ENCODE results near the gene SHOX. TPM values are rescaled to one million over a fixed set of nuclear protein-coding genes. Genes with fewer than 3 reads are reported as not detected.

Gene SHOX
- total RNA-seq, 3 donors from 2014 or later (not counting 1 experiment from before 2014, with no cell fraction given) = not detected

GRCh38 chrX:679291-679979 is 48.8 kb downstream of the SHOX start:
- ATAC-seq (no peak), DNase-seq (no peak)
- Mint-ChIP-seq H3K4me1 (no peaks in the 10 kb centered on the region), H3K27me3 (ENCODE audit: low read depth in 2 of 2) (no peaks in the 10 kb centered on the region), H3K36me3 (no peaks in the 10 kb centered on the region), H3K4me3 (no peak overlapping the region), H3K27ac (no peak overlapping the region), H3K9me3 (peaks cover 9 to 11% of the 10 kb centered on the region in 2 donors)
- intact Hi-C loops (cut with micrococcal nuclease) = no loop called here
- TF ChIP-seq CTCF (IDR thresholded peaks at IDR 0.05) = no peak
- Histone ChIP-seq H3K9me3 (ENCODE audit: control insufficient read depth, insufficient read depth, low read length) (peaks cover 3% of the 10 kb centered on the region), H3K27me3 (ENCODE audit: control insufficient read depth, insufficient read depth, low read length) (no peaks in the 10 kb centered on the region), H3K36me3 (ENCODE audit: control insufficient read depth, insufficient read depth, low read length) (no peaks in the 10 kb centered on the region), H3K4me1 (ENCODE audit: control insufficient read depth, insufficient read depth, low read length) (no peaks in the 10 kb centered on the region), H3K27ac (ENCODE audit: low read length) (no peak overlapping the region), H3K4me3 (ENCODE audit: low read length) (no peak overlapping the region)
- 72% methylated on average over 39 of the region's 39 CpGs for WGBS (ENCODE audit: insufficient coverage)

GRCh38 chrX:680062-680461 is 49.5 kb downstream of the SHOX start:
- H3K27me3 Mint-ChIP-seq (ENCODE audit: low read depth in 2 of 2) = no peaks in the 10 kb centered on the region

GRCh38 chrX:681989-682388 is 51.4 kb downstream of the SHOX start:
- no peak overlapping the region for H3K4me3 ChIP-seq (ENCODE audit: low read length)
- H3K27me3 Mint-ChIP-seq (ENCODE audit: low read depth in 2 of 2) = no peaks in the 10 kb centered on the region
- no peak for DNase-seq
- no peaks in the 10 kb centered on the region for H3K36me3 Mint-ChIP-seq
- TF ChIP-seq CTCF (IDR thresholded peaks at IDR 0.05) = no peak
- no peak for ATAC-seq
- H3K27ac ChIP-seq (ENCODE audit: low read length) = no peak overlapping the region
- no peaks in the 10 kb centered on the region for H3K27me3 ChIP-seq (ENCODE audit: control insufficient read depth, insufficient read depth, low read length)
- no peak overlapping the region for H3K27ac Mint-ChIP-seq
- intact Hi-C loops (cut with micrococcal nuclease) = no loop called here
- peaks cover 9 to 17% of the 10 kb centered on the region in 2 donors for H3K9me3 Mint-ChIP-seq
- H3K4me3 Mint-ChIP-seq = no peak overlapping the region
- H3K4me1 ChIP-seq (ENCODE audit: control insufficient read depth, insufficient read depth, low read length) = no peaks in the 10 kb centered on the region
- peaks cover 3% of the 10 kb centered on the region for H3K9me3 ChIP-seq (ENCODE audit: control insufficient read depth, insufficient read depth, low read length)
- H3K4me1 Mint-ChIP-seq = no peaks in the 10 kb centered on the region
- no peaks in the 10 kb centered on the region for H3K36me3 ChIP-seq (ENCODE audit: control insufficient read depth, insufficient read depth, low read length)
- WGBS (ENCODE audit: insufficient coverage) = 92% methylated on average over 3 of the region's 3 CpGs

More at GRCh38 chrX:680062-680461, 49.5 kb downstream of the SHOX start:
- peaks cover 3% of the 10 kb centered on the region for H3K9me3 ChIP-seq (ENCODE audit: control insufficient read depth, insufficient read depth, low read length)
- Mint-ChIP-seq H3K9me3 (peaks cover 9 to 11% of the 10 kb centered on the region in 2 donors), H3K4me3 (no peak overlapping the region), H3K4me1 (no peaks in the 10 kb centered on the region), H3K36me3 (no peaks in the 10 kb centered on the region), H3K27ac (no peak overlapping the region)
- DNase-seq = no peak
- no peaks in the 10 kb centered on the region for H3K27me3 ChIP-seq (ENCODE audit: control insufficient read depth, insufficient read depth, low read length)
- no peak for ATAC-seq
- WGBS (ENCODE audit: insufficient coverage) = 96% methylated on average over 14 of the region's 14 CpGs
- no peak overlapping the region for H3K27ac ChIP-seq (ENCODE audit: low read length)
- no peak overlapping the region for H3K4me3 ChIP-seq (ENCODE audit: low read length)
- no peaks in the 10 kb centered on the region for H3K36me3 ChIP-seq (ENCODE audit: control insufficient read depth, insufficient read depth, low read length)
- TF ChIP-seq CTCF (IDR thresholded peaks at IDR 0.05) = no peak
- intact Hi-C loops (cut with micrococcal nuclease) = no loop called here
- H3K4me1 ChIP-seq (ENCODE audit: control insufficient read depth, insufficient read depth, low read length) = no peaks in the 10 kb centered on the region

- ATAC-seq (no peak), DNase-seq (no peak)
- H3K36me3 ChIP-seq (ENCODE audit: control insufficient read depth, insufficient read depth, low read length) = no peaks in the 10 kb centered on the region
- intact Hi-C loops (cut with micrococcal nuclease) = no loop called here
- no peak for TF ChIP-seq CTCF (IDR thresholded peaks at IDR 0.05)
- Mint-ChIP-seq H3K27ac (no peak overlapping the region), H3K36me3 (no peaks in the 10 kb centered on the region), H3K27me3 (ENCODE audit: low read depth in 2 of 2) (no peaks in the 10 kb centered on the region), H3K4me1 (no peaks in the 10 kb centered on the region), H3K4me3 (no peak overlapping the region), H3K9me3 (peaks cover 9 to 17% of the 10 kb centered on the region in 2 donors)
- H3K27me3 ChIP-seq (ENCODE audit: control insufficient read depth, insufficient read depth, low read length) = no peaks in the 10 kb centered on the region
- no peak overlapping the region for H3K4me3 ChIP-seq (ENCODE audit: low read length)
- 87% methylated on average over 8 of the region's 8 CpGs for WGBS (ENCODE audit: insufficient coverage)
- H3K9me3 ChIP-seq (ENCODE audit: control insufficient read depth, insufficient read depth, low read length) = peaks cover 3% of the 10 kb centered on the region
- H3K4me1 ChIP-seq (ENCODE audit: control insufficient read depth, insufficient read depth, low read length) = no peaks in the 10 kb centered on the region
- H3K27ac ChIP-seq (ENCODE audit: low read length) = no peak overlapping the region
Measured at GRCh38 chrX:682892-683291, 52.3 kb downstream of the SHOX start.

Measured in natural killer cell (primary cell).